Thyroid gland (tissue), 4 donors: ENCODE results near the gene RABEP2. TPM values are rescaled to one million over a fixed set of nuclear protein-coding genes. Genes with fewer than 3 reads are reported as not detected.

Experiments used
- DNase-seq, 2 donors: peaks; one replicate each; pipeline ENCODE4 v3.0.0-alpha.2; 2019
- H3K27ac ChIP-seq, 3 donors: fragments of 200-600 bp; sonication (generic); 1 replicate in 2 of 3; 2 replicates in 1 of 3; pipeline ENCODE4 v1.5.1; 2016 to 2019; ENCODE audit warnings: mild to moderate bottlenecking in 1 of 3, moderate library complexity in 1 of 3
- H3K27me3 ChIP-seq: fragments of 200-600 bp; sonication (generic); one replicate; pipeline ENCODE4 v1.5.1; 2019
- H3K36me3 ChIP-seq, 2 donors: fragments of 200-600 bp; sonication (generic); one replicate each; pipeline ENCODE4 v1.5.1; 2016 to 2019
- H3K4me1 ChIP-seq, 2 donors: fragments of 200-600 bp; sonication (generic); one replicate each; pipeline ENCODE4 v1.5.1; 2017 to 2019
- H3K4me3 ChIP-seq, 3 donors: fragments of 200-600 bp; sonication (generic); replicated peaks in 1 of 3; 1 replicate in 2 of 3; 2 replicates in 1 of 3; pipeline ENCODE4 v1.5.1; 2016; ENCODE audit warnings: mild to moderate bottlenecking in 1 of 3
- H3K9me3 ChIP-seq: fragments of 200-600 bp; sonication (generic); one replicate; pipeline ENCODE4 v1.5.1; 2017
- POLR2A ChIP-seq, 2 donors: fragments of 450-650 bp; IDR thresholded peaks; one replicate each; pipeline ENCODE4 v1.6.1; 2017; ENCODE audit warnings: antibody characterized with exemption in 2 of 2, mild to moderate bottlenecking in 2 of 2, moderate library complexity in 1 of 2
- WGBS, 2 donors: methylation state at CpG; one replicate each; pipeline ENCODE4 v1.1.5; 2017; 5-methylcytosine and 5-hydroxymethylcytosine counted together
- intact Hi-C: fragments of 100-400 bp; cut with DNase I; formaldehyde crosslinking; loops from one replicate; pipeline ENCODE4 v1.15.1; 2023
- total RNA-seq, 4 donors: library from RNA; depleted of rRNA; stranded (reverse); fragments of >200 nt; gene quantifications; one replicate each; pipeline ENCODE4 v1.2.3, GENCODE V29; 2016
- TF ChIP-seq, protein P1 (sequence below), 6 experiments: fragments of 200-600 bp in 3 of 6; fragments of 450-650 bp in 3 of 6; sonication (generic) in 3 of 6; IDR thresholded peaks; one replicate each; pipeline ENCODE4 v1.5.1; 2016 to 2019; ENCODE audit warnings: antibody characterized with exemption in 6 of 6, mild to moderate bottlenecking in 2 of 6, inconsistent platforms in 1 of 6, moderate library complexity in 1 of 6

RABEP2 gene
- total RNA-seq, 4 donors from 2014 or later: 36.7 to 55.8 (median 41.2) TPM

- intact Hi-C loops: no loop called here
- Histone ChIP-seq H3K9me3 (no peaks in the 10 kb centered on the region), H3K36me3 (peaks cover 30 to 36% of the 10 kb centered on the region in 2 donors), H3K4me3 (no peak overlapping the region), H3K4me1 (peaks cover 11 to 18% of the 10 kb centered on the region in 2 donors), H3K27me3 (no peaks in the 10 kb centered on the region), H3K27ac (no peak overlapping the region)
- no peak for TF ChIP-seq POLR2A (IDR thresholded peaks at IDR 0.05)
- TF ChIP-seq, protein P1, sequence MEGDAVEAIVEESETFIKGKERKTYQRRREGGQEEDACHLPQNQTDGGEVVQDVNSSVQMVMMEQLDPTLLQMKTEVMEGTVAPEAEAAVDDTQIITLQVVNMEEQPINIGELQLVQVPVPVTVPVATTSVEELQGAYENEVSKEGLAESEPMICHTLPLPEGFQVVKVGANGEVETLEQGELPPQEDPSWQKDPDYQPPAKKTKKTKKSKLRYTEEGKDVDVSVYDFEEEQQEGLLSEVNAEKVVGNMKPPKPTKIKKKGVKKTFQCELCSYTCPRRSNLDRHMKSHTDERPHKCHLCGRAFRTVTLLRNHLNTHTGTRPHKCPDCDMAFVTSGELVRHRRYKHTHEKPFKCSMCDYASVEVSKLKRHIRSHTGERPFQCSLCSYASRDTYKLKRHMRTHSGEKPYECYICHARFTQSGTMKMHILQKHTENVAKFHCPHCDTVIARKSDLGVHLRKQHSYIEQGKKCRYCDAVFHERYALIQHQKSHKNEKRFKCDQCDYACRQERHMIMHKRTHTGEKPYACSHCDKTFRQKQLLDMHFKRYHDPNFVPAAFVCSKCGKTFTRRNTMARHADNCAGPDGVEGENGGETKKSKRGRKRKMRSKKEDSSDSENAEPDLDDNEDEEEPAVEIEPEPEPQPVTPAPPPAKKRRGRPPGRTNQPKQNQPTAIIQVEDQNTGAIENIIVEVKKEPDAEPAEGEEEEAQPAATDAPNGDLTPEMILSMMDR (IDR thresholded peaks at IDR 0.05): no peak
- DNase-seq: no peak
- WGBS, 2 donors: 79 to 81% methylated on average over 17 to 24 of the region's 32 CpGs
These were observed 59.1 kb downstream of the RABEP2 start for GRCh38 chr16:28865722-28866453.

DNA sequence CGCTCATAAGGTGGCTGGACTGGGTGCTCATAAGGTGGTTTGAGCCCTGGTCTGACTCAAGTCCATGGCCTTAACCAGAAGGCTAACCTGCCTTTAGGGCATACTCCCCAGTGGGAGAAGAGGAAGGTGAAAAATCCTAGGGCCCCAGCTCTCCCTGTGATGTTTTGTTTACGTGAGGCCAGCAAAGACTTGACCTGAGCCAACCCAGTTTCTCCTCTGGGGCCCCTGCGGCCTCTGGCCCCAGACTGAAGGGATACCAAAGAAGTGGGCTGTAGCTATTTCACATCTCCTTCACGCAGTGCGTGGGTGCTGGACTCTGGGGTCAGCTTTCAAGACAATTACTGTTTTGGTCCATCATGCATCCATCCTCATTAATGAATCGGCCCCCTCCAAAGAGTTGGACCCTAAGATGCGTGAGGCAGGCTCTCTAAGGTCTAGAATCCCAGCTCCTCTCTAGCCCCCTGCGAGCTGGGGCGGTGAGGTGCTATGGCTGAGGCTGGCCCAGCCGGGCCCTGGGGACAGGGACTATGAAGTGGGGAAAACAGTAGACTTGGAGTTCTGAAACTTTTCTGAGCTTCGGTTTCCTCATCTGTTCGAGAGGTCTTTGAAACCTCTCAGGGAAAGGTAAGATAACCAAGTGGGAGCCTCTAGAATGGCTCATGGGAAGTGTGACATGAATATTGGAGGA lies 59.9 kb downstream of the RABEP2 start:
- peaks cover 11 to 18% of the 10 kb centered on the region in 2 donors for H3K4me1 ChIP-seq
- no peak for DNase-seq
- no peaks in the 10 kb centered on the region for H3K27me3 ChIP-seq
- H3K27ac ChIP-seq: no peak overlapping the region
- peaks cover 24 to 29% of the 10 kb centered on the region in 2 donors for H3K36me3 ChIP-seq
- TF ChIP-seq, protein P1 (IDR thresholded peaks at IDR 0.05): no peak
- no peak overlapping the region for H3K4me3 ChIP-seq
- 91 to 93% methylated on average over 12 of the region's 12 CpGs for WGBS, 2 donors
- H3K9me3 ChIP-seq: no peaks in the 10 kb centered on the region
- intact Hi-C loops: no loop called here

DNA sequence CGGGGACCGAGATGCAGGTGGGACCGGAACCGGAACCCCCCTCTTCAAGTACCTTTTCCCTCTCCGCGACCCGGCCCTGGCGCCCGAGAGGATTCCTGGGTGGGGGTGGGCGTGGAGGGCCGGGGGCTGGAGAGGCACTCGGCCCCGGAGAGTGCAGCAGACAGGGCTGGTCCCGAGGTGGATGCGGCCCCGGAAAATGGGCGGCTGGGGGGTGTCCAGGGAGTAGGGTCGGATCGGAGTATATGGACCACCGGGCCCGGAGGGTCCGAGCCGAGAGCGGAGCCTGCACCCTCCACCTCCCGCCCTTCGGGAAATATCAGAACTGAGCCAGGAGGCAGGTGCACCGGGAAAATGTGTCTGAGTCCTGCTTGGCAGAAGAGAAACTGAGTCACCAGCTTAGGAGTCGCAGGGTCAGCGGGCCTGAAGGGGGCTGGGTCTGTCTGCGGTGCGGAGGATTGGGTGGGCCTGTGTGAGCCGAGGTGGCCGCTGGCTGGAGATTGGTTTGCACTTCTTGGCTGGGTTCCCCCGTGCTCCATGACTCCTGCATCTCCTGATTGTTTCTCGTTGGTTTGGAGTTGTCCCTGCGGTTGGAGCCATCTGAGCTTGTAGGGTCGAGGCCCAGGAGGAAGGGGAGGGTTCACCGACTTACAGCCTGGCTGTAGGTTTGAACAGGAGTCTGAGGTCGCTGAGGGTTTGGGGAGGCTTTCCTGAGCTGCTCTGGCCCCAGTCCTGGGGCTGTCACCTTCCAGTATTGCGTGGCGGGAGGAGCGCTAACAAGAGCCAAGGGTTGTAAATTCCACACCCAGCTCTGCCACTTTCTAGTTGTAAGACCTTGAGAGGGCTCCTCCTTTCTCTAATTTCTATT lies 60.9 kb downstream of the RABEP2 start:
- intact Hi-C loops: no loop called here
- Histone ChIP-seq H3K4me3 (peak overlapping the region; percentile 33 to 77 (median 73)), H3K9me3 (no peaks in the 10 kb centered on the region), H3K4me1 (peaks cover 11 to 18% of the 10 kb centered on the region in 2 donors), H3K36me3 (peaks cover 15 to 19% of the 10 kb centered on the region in 2 donors), H3K27me3 (no peaks in the 10 kb centered on the region), H3K27ac (peak overlapping the region; percentile 85 to 93 (median 90))
- TF ChIP-seq, protein P1 (IDR thresholded peaks at IDR 0.05): no peak
- no peak for TF ChIP-seq POLR2A (IDR thresholded peaks at IDR 0.05)
- WGBS, 2 donors: 6 to 7% methylated on average over 21 to 27 of the region's 42 CpGs
- DNase-seq: peak; percentile 19 to 36

DNA sequence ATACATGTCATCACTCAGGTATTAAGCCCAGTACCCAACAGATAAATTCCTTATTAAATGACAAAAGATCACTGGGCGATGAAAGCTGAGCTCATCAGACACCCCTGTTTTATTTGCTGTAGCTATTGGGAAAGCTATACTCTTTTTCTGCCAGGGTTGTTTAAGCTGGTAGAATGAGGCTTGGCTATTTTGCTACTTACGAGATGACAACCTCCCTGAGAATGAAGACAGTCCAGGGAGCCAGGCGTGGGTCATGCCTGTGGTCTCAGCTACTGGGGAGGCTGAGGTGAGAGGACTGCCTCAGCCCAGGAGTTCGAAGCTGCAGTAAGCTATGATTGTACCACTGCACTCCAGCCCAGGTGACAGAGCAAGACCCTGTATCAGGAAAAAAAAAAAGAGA lies 65.7 kb downstream of the RABEP2 start:
- H3K9me3 ChIP-seq: no peaks in the 10 kb centered on the region
- no peaks in the 10 kb centered on the region for H3K36me3 ChIP-seq
- H3K4me3 ChIP-seq: no peak overlapping the region
- H3K27ac ChIP-seq: no peak overlapping the region
- no peak for DNase-seq
- intact Hi-C loops: no loop called here
- no peak for TF ChIP-seq POLR2A (IDR thresholded peaks at IDR 0.05)
- TF ChIP-seq, protein P1 (IDR thresholded peaks at IDR 0.05): no peak
- H3K4me1 ChIP-seq: peaks cover 8 to 13% of the 10 kb centered on the region in 2 donors
- WGBS, 2 donors: 93 to 94% methylated on average over 4 of the region's 4 CpGs
- no peaks in the 10 kb centered on the region for H3K27me3 ChIP-seq
